Activated naive CD4-positive, alpha-beta T cell treated with Interleukin-2 at 50 U/mL for 16 hours (primary cell): ENCODE data around the gene FNTB.

Source experiments
- DNase-seq: peaks from one replicate; pipeline ENCODE4 v3.0.0-alpha.2; 2020

FNTB gene

DNA sequence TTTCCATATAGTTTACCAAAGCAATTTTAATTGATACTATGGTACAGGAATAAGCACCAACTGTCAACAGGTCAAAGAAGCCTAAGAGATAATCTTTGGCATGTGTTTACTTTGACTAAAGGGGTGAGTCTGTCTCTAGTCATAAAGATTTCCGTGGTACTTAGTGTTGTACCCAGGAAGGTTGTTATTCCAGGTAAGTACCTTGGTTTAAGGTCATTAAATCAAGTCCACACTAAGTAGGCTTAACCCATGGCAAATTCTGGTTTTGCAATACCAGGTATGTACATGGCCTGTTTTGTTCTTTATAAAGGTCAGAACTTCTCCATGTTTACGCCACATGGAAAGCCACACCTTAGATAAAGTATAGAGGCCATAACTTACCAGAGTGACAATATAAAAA is 105.7 kb downstream of the FNTB start:
- DNase-seq, result no peak

GRCh38 chr14:65095633-65096205 is 109.0 kb downstream of the FNTB start:
- DNase-seq, result no peak

- peak; percentile 12 for DNase-seq
Observed at GRCh38 chr14:65096323-65097089, 109.8 kb downstream of the FNTB start.

- DNase-seq, result no peak
Observed at GRCh38 chr14:65098586-65098985, 111.9 kb downstream of the FNTB start.

DNA sequence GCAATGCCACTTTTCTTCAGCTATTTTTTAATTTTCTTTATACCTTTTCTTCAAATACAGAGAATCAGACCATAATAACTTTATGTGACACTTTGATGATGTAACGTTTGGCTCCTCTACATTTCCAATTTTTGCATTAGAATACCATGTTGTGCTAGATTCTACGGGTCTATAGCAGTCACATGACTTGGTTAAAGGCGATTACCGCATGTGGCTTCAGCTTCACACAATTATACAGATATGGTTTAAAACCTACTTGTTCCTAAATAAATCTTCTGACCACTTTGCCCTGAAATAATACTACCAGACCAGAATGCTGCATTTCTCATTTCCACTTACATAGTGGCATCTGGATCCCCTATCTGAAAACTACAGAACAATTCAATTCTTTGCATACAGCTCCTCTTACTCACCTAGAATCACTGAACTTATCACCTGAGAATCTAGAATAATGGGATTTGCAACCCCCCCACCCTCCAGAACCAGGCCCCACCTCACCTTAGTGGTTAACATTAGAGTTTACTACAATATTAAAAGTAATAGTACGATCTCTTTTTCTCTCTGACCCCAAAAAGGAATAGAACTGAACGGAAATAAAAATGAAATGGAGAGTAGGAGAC is 114.3 kb downstream of the FNTB start:
- no peak for DNase-seq

DNA sequence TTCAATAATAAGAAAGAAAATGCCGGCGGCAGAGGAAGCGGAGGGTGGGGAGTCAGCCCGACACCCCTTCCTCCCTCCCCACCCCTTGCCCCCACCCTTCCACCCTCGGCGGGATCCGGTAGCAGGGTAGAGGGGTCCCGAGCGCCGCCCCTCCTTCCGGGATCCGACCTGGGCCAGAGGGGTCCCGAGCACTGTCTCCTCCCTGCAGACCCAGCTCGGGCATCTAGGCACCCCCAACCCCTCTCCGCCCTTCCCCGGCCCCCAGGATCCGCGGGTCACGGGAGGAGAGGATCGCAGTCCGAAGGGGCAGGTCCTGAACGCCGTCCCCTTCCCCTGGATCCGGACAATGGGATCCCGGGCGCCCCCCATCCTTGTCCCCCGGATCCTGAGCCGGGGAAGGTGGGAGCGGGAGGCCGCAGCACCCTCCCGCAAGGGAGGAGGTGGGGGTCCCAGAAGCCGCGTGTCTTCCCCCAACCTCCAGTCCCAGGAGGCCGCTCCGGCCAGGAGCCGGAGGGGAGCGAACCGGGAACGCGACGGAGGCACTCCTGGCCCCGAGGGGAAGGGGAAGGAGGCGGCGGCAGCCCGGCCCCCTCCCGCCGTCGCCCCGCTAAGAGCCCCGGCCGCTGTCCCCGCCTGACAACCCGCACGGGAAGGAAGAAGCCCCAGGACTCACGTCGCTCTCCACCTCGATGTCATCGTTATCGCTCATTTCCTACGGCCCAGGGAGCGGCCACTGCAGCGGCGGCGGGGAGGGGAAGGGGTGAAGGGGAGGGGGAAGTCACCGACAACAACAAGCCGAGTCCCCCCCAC is 115.1 kb downstream of the FNTB start:
- peak; percentile 41 for DNase-seq

GRCh38 chr14:65102441-65103149 is 115.9 kb downstream of the FNTB start, which contains the start of gene MAX:
MAX (minus strand) TSS chr14:65102517; CDS start chr14:65102339, 178 bp downstream.
- peak; percentile 99 for DNase-seq

- DNase-seq, result no peak
Observed at GRCh38 chr14:65103150-65103760, 116.6 kb downstream of the FNTB start.

DNA sequence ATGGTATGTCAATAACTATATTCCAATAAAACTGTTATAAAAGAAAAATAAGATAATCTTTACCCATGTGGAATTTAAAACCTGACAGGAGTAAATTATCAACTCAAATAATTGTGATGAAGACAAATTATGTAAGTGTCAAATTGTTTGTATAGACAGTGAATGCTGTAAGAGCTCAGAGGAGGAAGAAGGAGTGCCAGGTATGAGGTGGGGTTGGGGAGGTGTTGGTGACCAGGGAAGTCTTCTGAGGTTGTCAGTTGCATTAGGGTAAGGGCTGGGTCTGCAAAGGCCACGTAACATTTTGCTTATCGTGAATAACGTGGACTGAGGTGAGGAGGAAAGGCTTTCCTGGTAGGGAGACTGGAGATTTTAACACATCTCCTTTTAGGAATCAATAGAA is 118.1 kb downstream of the FNTB start:
- DNase-seq, result no peak

DNA sequence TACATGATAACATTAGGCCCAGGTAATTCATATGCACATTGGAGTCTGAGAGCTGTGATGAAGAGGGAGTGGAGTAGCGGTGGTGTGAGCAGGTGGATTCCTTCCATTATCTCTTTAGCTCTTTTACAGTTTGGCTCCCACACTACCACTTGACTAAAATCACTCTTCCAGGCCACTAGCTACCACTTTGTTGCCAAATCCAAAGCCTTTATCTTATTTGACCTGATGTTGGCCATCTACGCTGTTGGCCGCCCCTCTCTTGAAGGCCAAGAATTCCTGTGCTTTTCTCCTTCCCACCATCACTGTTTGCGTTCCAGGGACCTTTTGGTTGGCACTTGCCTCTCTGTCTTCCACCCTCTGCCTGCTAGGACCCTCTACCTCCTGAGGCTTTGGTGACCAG is 119.6 kb downstream of the FNTB start:
- no peak for DNase-seq

DNA sequence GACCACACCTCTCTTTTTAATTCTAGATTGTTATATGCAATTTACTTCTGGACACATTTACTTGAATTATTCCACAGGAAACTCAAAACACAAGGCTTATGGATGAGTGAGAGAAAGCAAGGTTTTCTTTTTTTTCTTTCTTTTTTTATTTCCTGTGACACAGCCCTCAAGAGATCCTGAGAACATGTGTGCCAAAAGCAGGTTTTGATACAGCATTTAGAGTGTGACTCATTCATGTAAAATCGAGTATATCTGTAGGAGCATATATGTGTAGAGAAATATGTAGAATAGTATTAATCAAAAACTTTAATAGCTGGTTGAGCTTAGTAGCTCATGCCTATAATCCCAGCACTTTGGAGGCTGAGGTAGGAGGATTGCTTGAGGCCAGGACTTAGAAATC is 120.0 kb downstream of the FNTB start:
- DNase-seq, result no peak

GRCh38 chr14:65107200-65107599 is 120.5 kb downstream of the FNTB start:
- no peak for DNase-seq

GRCh38 chr14:65109357-65109756 is 122.7 kb downstream of the FNTB start:
- no peak for DNase-seq

DNA sequence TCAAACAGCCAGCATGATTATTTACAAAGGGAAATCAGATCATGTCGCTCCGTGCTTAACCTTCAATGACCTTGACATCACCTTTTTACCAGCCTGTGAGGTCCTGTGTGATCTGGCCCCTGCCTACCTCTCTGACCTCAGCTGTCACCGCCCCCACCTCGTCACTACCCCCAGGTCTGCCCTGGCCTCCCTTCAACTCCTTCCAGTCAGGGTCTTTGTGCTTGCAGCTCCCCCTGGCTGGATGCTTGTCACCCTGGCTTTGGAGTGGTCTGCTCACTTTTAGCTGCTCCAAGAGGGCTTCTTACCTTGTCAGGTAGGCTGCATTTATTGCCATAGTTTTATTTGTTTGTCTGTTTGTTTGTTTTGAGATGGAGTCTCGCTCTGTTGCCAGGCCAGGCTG is 123.8 kb downstream of the FNTB start:
- DNase-seq, result no peak
